IMR-90 (cell line): ENCODE data around the gene SPAG4. TPM values are rescaled to one million over a fixed set of nuclear protein-coding genes. Genes with fewer than 3 reads are reported as not detected.

Experiments used
- ATAC-seq: fragments of 200-7000 bp; cut with Tn5 transposase; 2 replicates; pipeline ENCODE4 v1.9.1; 2020; ENCODE audit warnings: low read depth, mild to moderate bottlenecking, moderate library complexity
- BruUV-seq: library from RNA; stranded (reverse); fragments of 400-500 nt; replicated peaks from 2 replicates; lab custom pipeline; 2021; lab: Mats Ljungman, UMichigan
- CTCF ChIA-PET: fragments of 300-600 bp; formaldehyde crosslinking; extraction: SDS; loops from one replicate; lab custom pipeline; 2021; ENCODE audit warnings: antibody characterized with exemption; lab: Yijun Ruan, JAX
- POLR2A ChIA-PET: fragments of 300-600 bp; sonication (Branson Sonifier 250); formaldehyde crosslinking; loops from one replicate; lab custom pipeline; 2022; ENCODE audit warnings: antibody characterized with exemption; ENCODE audit not compliant: unreplicated experiment; lab: Charles Lee
- DNase-seq: peaks from one replicate; pipeline ENCODE4 v3.0.0; 2013
- H2AFZ ChIP-seq: replicated peaks from 2 replicates; pipeline ENCODE3; 2013; ENCODE audit warnings: low read length, mild to moderate bottlenecking; ENCODE audit not compliant: poor library complexity
- H2AK5ac ChIP-seq: 2 replicates; pipeline ENCODE4 v1.6.1; 2013; ENCODE audit warnings: low read depth, low read length, inconsistent platforms
- H2AK9ac ChIP-seq: replicated peaks from 2 replicates; pipeline ENCODE3; 2013; ENCODE audit warnings: mild to moderate bottlenecking, low read depth, low read length, moderate library complexity; ENCODE audit not compliant: poor library complexity
- H2BK120ac ChIP-seq: 2 replicates; pipeline ENCODE4 v1.6.1; 2013; ENCODE audit warnings: low read depth, low read length, inconsistent platforms
- H2BK15ac ChIP-seq: 3 replicates; pipeline ENCODE4 v1.6.1; 2013; ENCODE audit warnings: low read depth, low read length, inconsistent platforms
- H2BK20ac ChIP-seq: 2 replicates; pipeline ENCODE4 v1.6.1; 2013; ENCODE audit warnings: low read depth, mild to moderate bottlenecking, inconsistent platforms, low read length, moderate library complexity
- H2BK5ac ChIP-seq: 2 replicates; pipeline ENCODE4 v1.6.1; 2013; ENCODE audit warnings: mild to moderate bottlenecking, low read depth, low read length, inconsistent platforms; ENCODE audit not compliant: poor library complexity, severe bottlenecking
- H3K14ac ChIP-seq: replicated peaks from 2 replicates; pipeline ENCODE4 v1.6.1; 2013; ENCODE audit warnings: low read depth, low read length, inconsistent platforms
- H3K18ac ChIP-seq: 2 replicates; pipeline ENCODE4 v1.6.1; 2013; ENCODE audit warnings: low read depth, low read length, control low read depth
- H3K23ac ChIP-seq: 2 replicates; pipeline ENCODE4 v1.6.1; 2013; ENCODE audit warnings: low read depth, low read length, inconsistent platforms
- H3K27ac ChIP-seq: 2 replicates; pipeline ENCODE4 v1.5.1; 2013; ENCODE audit warnings: mild to moderate bottlenecking, control low read depth, low read length; ENCODE audit not compliant: insufficient read depth
- H3K27me3 ChIP-seq: 2 replicates; pipeline ENCODE4 v1.6.1; 2013; ENCODE audit warnings: low read length; ENCODE audit not compliant: control insufficient read depth, insufficient read depth
- H3K36me3 ChIP-seq: 2 replicates; pipeline ENCODE4 v1.6.1; 2013; ENCODE audit warnings: low read length, mixed read lengths; ENCODE audit not compliant: control insufficient read depth, insufficient read depth
- H3K4ac ChIP-seq: 2 replicates; pipeline ENCODE4 v1.6.1; 2013; ENCODE audit warnings: low read depth, low read length, inconsistent platforms
- H3K4me1 ChIP-seq: 2 replicates; pipeline ENCODE4 v1.6.1; 2013; ENCODE audit warnings: low read length, mixed read lengths; ENCODE audit not compliant: control insufficient read depth, insufficient read depth
- H3K4me2 ChIP-seq: 2 replicates; pipeline ENCODE4 v1.6.1; 2013; ENCODE audit warnings: low read depth, mild to moderate bottlenecking, control low read depth, low read length, moderate library complexity
- H3K4me3 ChIP-seq: 2 replicates; pipeline ENCODE4 v1.5.1; 2013; ENCODE audit warnings: low read depth, mild to moderate bottlenecking, control low read depth, low read length, moderate library complexity; ENCODE audit not compliant: insufficient read depth
- H3K56ac ChIP-seq: 2 replicates; pipeline ENCODE4 v1.6.1; 2013; ENCODE audit warnings: low read length, inconsistent platforms; ENCODE audit not compliant: insufficient read depth; ENCODE audit errors: extremely low read depth
- H3K79me1 ChIP-seq, 2 experiments: 2 replicates each; pipeline ENCODE4 v1.6.1; 2013; ENCODE audit warnings: low read length in 2 of 2, inconsistent platforms in 1 of 2, low read depth in 1 of 2
- H3K9ac ChIP-seq: 2 replicates; pipeline ENCODE4 v1.6.1; 2013; ENCODE audit warnings: low read depth, low read length, control low read depth
- H3K9me1 ChIP-seq: 2 replicates; pipeline ENCODE4 v1.6.1; 2013; ENCODE audit warnings: low read length, inconsistent platforms; ENCODE audit not compliant: insufficient read depth
- H3K9me3 ChIP-seq: 2 replicates; pipeline ENCODE4 v1.6.1; 2013; ENCODE audit warnings: low read length; ENCODE audit not compliant: control insufficient read depth, insufficient read depth
- H4K20me1 ChIP-seq: 2 replicates; pipeline ENCODE4 v1.6.1; 2013; ENCODE audit warnings: low read length, inconsistent platforms; ENCODE audit not compliant: insufficient read depth
- H4K5ac ChIP-seq: 2 replicates; pipeline ENCODE4 v1.6.1; 2013; ENCODE audit warnings: mild to moderate bottlenecking, low read depth, low read length, control low read depth
- H4K8ac ChIP-seq, 2 experiments: 2 replicates each; pipeline ENCODE4 v1.6.1; 2013; ENCODE audit warnings: low read depth in 2 of 2, low read length in 2 of 2, control low read depth in 1 of 2, inconsistent platforms in 1 of 2
- H4K91ac ChIP-seq: 2 replicates; pipeline ENCODE4 v1.6.1; 2013; ENCODE audit warnings: low read depth, low read length, inconsistent platforms; ENCODE audit not compliant: insufficient read depth
- BHLHE40 ChIP-seq: fragments of 150-350 bp; IDR thresholded peaks from 2 replicates; pipeline ENCODE4 v1.6.1; 2016; ENCODE audit warnings: mild to moderate bottlenecking, low read depth, low read length
- CEBPB ChIP-seq: IDR thresholded peaks from 2 replicates; pipeline ENCODE4 v1.6.1; 2012; ENCODE audit warnings: low read depth, low read length, improper control_type of control experiment
- CHD1 ChIP-seq: IDR thresholded peaks from 2 replicates; pipeline ENCODE4 v1.6.1; 2012; ENCODE audit warnings: low read depth, low read length, improper control_type of control experiment
- FOS ChIP-seq: fragments of 150-350 bp; IDR thresholded peaks from 2 replicates; pipeline ENCODE4 v1.6.1; 2016; ENCODE audit warnings: low read depth, low read length
- MAFK ChIP-seq: IDR thresholded peaks from 2 replicates; pipeline ENCODE4 v1.6.1; 2012; ENCODE audit warnings: low read depth, low read length, improper control_type of control experiment
- MAZ ChIP-seq: IDR thresholded peaks from 2 replicates; pipeline ENCODE4 v1.6.1; 2012; ENCODE audit warnings: low read depth, mild to moderate bottlenecking, low read length, improper control_type of control experiment, moderate library complexity, borderline replicate concordance
- MXI1 ChIP-seq: IDR thresholded peaks from 2 replicates; pipeline ENCODE4 v1.6.1; 2012; ENCODE audit warnings: low read depth, mild to moderate bottlenecking, low read length, moderate library complexity, borderline replicate concordance
- NFE2L2 ChIP-seq: fragments of 150-350 bp; IDR thresholded peaks from 2 replicates; pipeline ENCODE4 v1.6.1; 2016; ENCODE audit warnings: low read depth, mild to moderate bottlenecking, low read length
- POLR2A ChIP-seq: IDR thresholded peaks from 2 replicates; pipeline ENCODE4 v1.6.1; 2012; ENCODE audit warnings: mild to moderate bottlenecking, low read depth, low read length
- RAD21 ChIP-seq: IDR thresholded peaks from 2 replicates; pipeline ENCODE4 v1.6.1; 2012; ENCODE audit warnings: low read length, improper control_type of control experiment
- RCOR1 ChIP-seq: IDR thresholded peaks from 2 replicates; pipeline ENCODE4 v1.6.1; 2012; ENCODE audit warnings: mild to moderate bottlenecking, low read length, improper control_type of control experiment; ENCODE audit not compliant: insufficient replicate concordance
- RFX5 ChIP-seq: IDR thresholded peaks from 2 replicates; pipeline ENCODE4 v1.8.0; 2012; ENCODE audit warnings: low read depth, mild to moderate bottlenecking, low read length, moderate library complexity
- SMC3 ChIP-seq: fragments of 150-350 bp; IDR thresholded peaks from 2 replicates; pipeline ENCODE4 v1.6.1; 2016; ENCODE audit warnings: low read depth, mild to moderate bottlenecking, antibody characterized with exemption, low read length, moderate library complexity
- dilution Hi-C: fragments of 300-500 bp; cut with HindIII; formaldehyde crosslinking; loops from one replicate; pipeline ENCODE4 v1.14.3; 2018; ENCODE audit warnings: low sequenced_read_pairs; ENCODE audit not compliant: unreplicated experiment
- in situ Hi-C: fragments of 300-500 bp; cut with MboI; formaldehyde crosslinking; loops from 3 replicates; pipeline ENCODE4 v1.14.3; 2019; ENCODE audit warnings: low sequenced_read_pairs, inconsistent platforms, mixed read lengths
- intact Hi-C: fragments of 100-400 bp; cut with micrococcal nuclease; formaldehyde crosslinking; loops from 2 replicates; pipeline ENCODE4 v1.10.0; 2022
- polyA plus RNA-seq, 3 experiments: library from polyadenylated mRNA; depleted of rRNA; stranded (reverse); fragments of >200 nt; gene quantifications; 2 replicates each; pipeline ENCODE4 v1.2.3, GENCODE V29; 2012; ENCODE audit warnings: low replicate concordance in 1 of 3
- total RNA-seq: library from RNA; depleted of rRNA; stranded (reverse); fragments of >200 nt; gene quantifications from 2 replicates; pipeline ENCODE4 v1.2.3, GENCODE V29; 2012
- TF ChIP-seq, protein P1 (sequence below): conservative IDR thresholded peaks from 2 replicates; pipeline ENCODE4 v1.5.1; 2012; ENCODE audit warnings: mild to moderate bottlenecking, low read depth, low read length, improper control_type of control experiment
- TF ChIP-seq, protein P2 (sequence below): fragments of 150-350 bp; IDR thresholded peaks from 2 replicates; pipeline ENCODE4 v1.6.1; 2016; ENCODE audit warnings: low read depth, mild to moderate bottlenecking, low read length, moderate library complexity, borderline replicate concordance
- TF ChIP-seq, protein P3 (sequence below): fragments of 150-350 bp; IDR thresholded peaks from 2 replicates; pipeline ENCODE4 v1.6.1; 2017; ENCODE audit warnings: mild to moderate bottlenecking, antibody characterized with exemption, low read length, low read depth

Gene SPAG4
- total and polyA plus RNA-seq, 2 of the 4 experiments (the other 2 are of a cell fraction) = 1.8 to 5.5 TPM

DNA sequence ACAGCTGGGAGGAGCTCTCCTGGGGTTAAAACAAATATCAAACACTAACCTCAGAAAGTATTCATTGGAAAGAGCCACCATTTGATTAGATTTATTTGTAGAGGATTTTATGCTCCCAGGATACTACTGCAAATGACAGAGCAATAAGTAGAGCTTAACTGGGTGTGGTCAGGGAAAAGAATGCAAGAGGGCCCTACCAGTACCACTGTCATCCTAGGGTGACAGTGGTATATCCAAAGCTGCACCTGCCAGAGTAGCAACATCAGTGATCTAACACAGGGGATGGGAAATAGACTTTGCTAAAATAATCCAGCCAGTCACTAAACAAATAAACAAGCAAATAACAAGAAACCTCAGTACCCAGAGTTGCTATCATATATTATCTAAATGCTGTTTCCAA lies 44.1 kb upstream of the SPAG4 start:
- Histone ChIP-seq H3K56ac (no peak overlapping the region), H3K27ac (no peak overlapping the region), H3K9me1 (no peaks in the 10 kb centered on the region), H2BK20ac (no peak overlapping the region), H4K5ac (no peak overlapping the region), H4K91ac (no peak overlapping the region), H3K27me3 (peaks cover 6% of the 10 kb centered on the region; the same call in 1 of the 2 replicates), H2AK5ac (no peak overlapping the region), H2BK120ac (no peak overlapping the region), H2BK15ac (no peak overlapping the region), H3K4me3 (no peak overlapping the region), H3K4ac (no peak overlapping the region), H3K9ac (no peak overlapping the region), H3K23ac (no peak overlapping the region), H3K36me3 (no peaks in the 10 kb centered on the region), H3K18ac (no peak overlapping the region), H2AFZ (no peak overlapping the region), H3K14ac (no peak overlapping the region), H2AK9ac (no peak overlapping the region), H2BK5ac (no peak overlapping the region), H3K79me1 (no peaks in the 10 kb centered on the region), H4K8ac (no peak overlapping the region), H4K20me1 (no peaks in the 10 kb centered on the region), H3K4me2 (no peak overlapping the region), H3K9me3 (peaks cover 3% of the 10 kb centered on the region; the same call in 1 of the 2 replicates), H3K4me1 (no peaks in the 10 kb centered on the region)
- no peak for DNase-seq
- intact Hi-C loops (no loop called here), in situ Hi-C loops (no loop called here), dilution Hi-C loops (no loop called here)
- ATAC-seq = no peak
- POLR2A ChIA-PET = no interaction called here
- no peak for TF ChIP-seq RCOR1
- TF ChIP-seq, protein P1, sequence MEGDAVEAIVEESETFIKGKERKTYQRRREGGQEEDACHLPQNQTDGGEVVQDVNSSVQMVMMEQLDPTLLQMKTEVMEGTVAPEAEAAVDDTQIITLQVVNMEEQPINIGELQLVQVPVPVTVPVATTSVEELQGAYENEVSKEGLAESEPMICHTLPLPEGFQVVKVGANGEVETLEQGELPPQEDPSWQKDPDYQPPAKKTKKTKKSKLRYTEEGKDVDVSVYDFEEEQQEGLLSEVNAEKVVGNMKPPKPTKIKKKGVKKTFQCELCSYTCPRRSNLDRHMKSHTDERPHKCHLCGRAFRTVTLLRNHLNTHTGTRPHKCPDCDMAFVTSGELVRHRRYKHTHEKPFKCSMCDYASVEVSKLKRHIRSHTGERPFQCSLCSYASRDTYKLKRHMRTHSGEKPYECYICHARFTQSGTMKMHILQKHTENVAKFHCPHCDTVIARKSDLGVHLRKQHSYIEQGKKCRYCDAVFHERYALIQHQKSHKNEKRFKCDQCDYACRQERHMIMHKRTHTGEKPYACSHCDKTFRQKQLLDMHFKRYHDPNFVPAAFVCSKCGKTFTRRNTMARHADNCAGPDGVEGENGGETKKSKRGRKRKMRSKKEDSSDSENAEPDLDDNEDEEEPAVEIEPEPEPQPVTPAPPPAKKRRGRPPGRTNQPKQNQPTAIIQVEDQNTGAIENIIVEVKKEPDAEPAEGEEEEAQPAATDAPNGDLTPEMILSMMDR = no peak
- TF ChIP-seq, protein P2, sequence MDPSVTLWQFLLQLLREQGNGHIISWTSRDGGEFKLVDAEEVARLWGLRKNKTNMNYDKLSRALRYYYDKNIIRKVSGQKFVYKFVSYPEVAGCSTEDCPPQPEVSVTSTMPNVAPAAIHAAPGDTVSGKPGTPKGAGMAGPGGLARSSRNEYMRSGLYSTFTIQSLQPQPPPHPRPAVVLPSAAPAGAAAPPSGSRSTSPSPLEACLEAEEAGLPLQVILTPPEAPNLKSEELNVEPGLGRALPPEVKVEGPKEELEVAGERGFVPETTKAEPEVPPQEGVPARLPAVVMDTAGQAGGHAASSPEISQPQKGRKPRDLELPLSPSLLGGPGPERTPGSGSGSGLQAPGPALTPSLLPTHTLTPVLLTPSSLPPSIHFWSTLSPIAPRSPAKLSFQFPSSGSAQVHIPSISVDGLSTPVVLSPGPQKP = no peak
- TF ChIP-seq CHD1 = no peak
- no peak for TF ChIP-seq RAD21
- TF ChIP-seq MXI1 = no peak
- no peak for TF ChIP-seq MAZ
- no peak for TF ChIP-seq SMC3
- no peak for TF ChIP-seq FOS
- no peak for TF ChIP-seq RFX5
- TF ChIP-seq, protein P3, sequence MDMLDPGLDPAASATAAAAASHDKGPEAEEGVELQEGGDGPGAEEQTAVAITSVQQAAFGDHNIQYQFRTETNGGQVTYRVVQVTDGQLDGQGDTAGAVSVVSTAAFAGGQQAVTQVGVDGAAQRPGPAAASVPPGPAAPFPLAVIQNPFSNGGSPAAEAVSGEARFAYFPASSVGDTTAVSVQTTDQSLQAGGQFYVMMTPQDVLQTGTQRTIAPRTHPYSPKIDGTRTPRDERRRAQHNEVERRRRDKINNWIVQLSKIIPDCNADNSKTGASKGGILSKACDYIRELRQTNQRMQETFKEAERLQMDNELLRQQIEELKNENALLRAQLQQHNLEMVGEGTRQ = no peak
- TF ChIP-seq BHLHE40 = no peak
- TF ChIP-seq MAFK = no peak
- TF ChIP-seq NFE2L2 = no peak
- TF ChIP-seq POLR2A = no peak
- TF ChIP-seq CEBPB = no peak
- BruUV-seq = no TSS peak
- CTCF ChIA-PET = no interaction called here
